Stimulated activated naive CD4-positive, alpha-beta T cell (primary cell): ENCODE results near the gene TGM6.
A peak's percentile ranks its signal among the peaks of the same experiment; 100 is the strongest.
"Not testable (repeated sequence)": the region's sequence is repeated elsewhere in the genome, so short reads cannot be mapped to it uniquely, and the experiment has no call there.

Experiments
- DNase-seq, 6 experiments: peaks; one replicate each; lab custom pipeline; 2025; lab: John Stamatoyannopoulos, UW

Gene TGM6

GRCh38 chr20:2398449-2398848 is 17.7 kb downstream of the TGM6 start:
- no peak for DNase-seq

GRCh38 chr20:2399390-2399789 is 18.7 kb downstream of the TGM6 start:
- DNase-seq: no peak

- DNase-seq: no peak
These were observed 19.6 kb downstream of the TGM6 start for GRCh38 chr20:2400290-2400689.

- DNase-seq: no peak
These were observed 20.8 kb downstream of the TGM6 start for GRCh38 chr20:2401527-2401926.

GRCh38 chr20:2402271-2402980 is 21.7 kb downstream of the TGM6 start:
- no peak for DNase-seq

GRCh38 chr20:2403291-2404052 is 22.8 kb downstream of the TGM6 start:
- DNase-seq: no peak

- DNase-seq: no peak
These were observed 25.0 kb downstream of the TGM6 start for GRCh38 chr20:2405693-2406065.

GRCh38 chr20:2407355-2407754 is 26.7 kb downstream of the TGM6 start:
- DNase-seq: not testable (repeated sequence)

GRCh38 chr20:2408111-2408510 is 27.4 kb downstream of the TGM6 start:
- DNase-seq: no peak

GRCh38 chr20:2416541-2417212 is 36.0 kb downstream of the TGM6 start:
- no peak for DNase-seq

GRCh38 chr20:2417213-2417541 is 36.5 kb downstream of the TGM6 start:
- no peak for DNase-seq

GRCh38 chr20:2418388-2418787 is 37.7 kb downstream of the TGM6 start:
- DNase-seq: no peak

- no peak for DNase-seq
These were observed 39.8 kb downstream of the TGM6 start for GRCh38 chr20:2420510-2420909.

GRCh38 chr20:2421247-2421646 is 40.5 kb downstream of the TGM6 start:
- no peak for DNase-seq

GRCh38 chr20:2429051-2429450 is 48.4 kb downstream of the TGM6 start:
- DNase-seq: no peak

- no peak for DNase-seq
These were observed 49.8 kb downstream of the TGM6 start for GRCh38 chr20:2430538-2430937.

GRCh38 chr20:2431185-2431584 is 50.5 kb downstream of the TGM6 start:
- no peak for DNase-seq

GRCh38 chr20:2446845-2447244 is 66.1 kb downstream of the TGM6 start:
- no peak for DNase-seq

GRCh38 chr20:2449386-2449785 is 68.7 kb downstream of the TGM6 start:
- no peak for DNase-seq

- no peak for DNase-seq
These were observed 70.7 kb downstream of the TGM6 start for GRCh38 chr20:2451422-2451821.

GRCh38 chr20:2451939-2452732 is 71.4 kb downstream of the TGM6 start:
- peak; percentile 5 to 46 (median 27) for DNase-seq

GRCh38 chr20:2453792-2454191 is 73.1 kb downstream of the TGM6 start:
- no peak for DNase-seq
